ENCODE measurements around the gene ARHGAP1.

DNA sequence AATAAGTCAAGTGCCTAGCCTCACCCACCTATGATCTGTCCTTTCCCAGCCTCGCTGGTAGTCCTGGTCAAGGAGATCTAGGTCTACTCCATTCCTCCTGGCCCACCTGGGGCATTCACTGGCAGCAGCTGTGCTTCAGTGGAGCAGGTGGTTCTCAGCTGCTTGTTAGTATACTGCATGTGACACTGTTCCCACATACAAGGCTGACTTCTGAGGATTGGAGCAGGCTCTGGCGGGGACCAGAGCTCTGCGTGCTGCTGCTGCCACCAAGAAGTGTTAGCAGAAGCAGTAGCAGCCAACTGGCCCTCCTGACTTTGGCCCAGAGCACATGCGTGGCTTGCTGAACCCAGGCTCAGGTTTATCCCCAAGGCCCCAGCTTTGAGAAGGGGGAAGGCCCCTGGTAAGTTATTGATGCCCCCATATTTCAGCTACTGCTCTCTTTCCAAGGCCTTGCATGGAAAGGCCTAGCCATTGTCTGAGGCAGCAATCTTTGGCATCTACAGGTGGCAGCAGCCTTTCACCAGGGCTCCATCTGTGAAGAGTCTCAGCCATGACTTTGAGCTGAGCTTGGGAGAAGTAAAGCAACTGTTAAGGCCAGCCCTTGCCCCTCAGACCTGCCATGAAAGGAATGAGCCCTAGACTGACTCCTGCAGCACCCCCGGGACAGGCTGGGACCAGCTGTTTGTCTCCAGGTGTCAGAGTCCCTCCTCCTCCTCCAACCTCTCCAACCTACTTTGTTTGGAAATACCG, 26.5 kb downstream of the ARHGAP1 start:
- TF ChIP-seq, protein P1, sequence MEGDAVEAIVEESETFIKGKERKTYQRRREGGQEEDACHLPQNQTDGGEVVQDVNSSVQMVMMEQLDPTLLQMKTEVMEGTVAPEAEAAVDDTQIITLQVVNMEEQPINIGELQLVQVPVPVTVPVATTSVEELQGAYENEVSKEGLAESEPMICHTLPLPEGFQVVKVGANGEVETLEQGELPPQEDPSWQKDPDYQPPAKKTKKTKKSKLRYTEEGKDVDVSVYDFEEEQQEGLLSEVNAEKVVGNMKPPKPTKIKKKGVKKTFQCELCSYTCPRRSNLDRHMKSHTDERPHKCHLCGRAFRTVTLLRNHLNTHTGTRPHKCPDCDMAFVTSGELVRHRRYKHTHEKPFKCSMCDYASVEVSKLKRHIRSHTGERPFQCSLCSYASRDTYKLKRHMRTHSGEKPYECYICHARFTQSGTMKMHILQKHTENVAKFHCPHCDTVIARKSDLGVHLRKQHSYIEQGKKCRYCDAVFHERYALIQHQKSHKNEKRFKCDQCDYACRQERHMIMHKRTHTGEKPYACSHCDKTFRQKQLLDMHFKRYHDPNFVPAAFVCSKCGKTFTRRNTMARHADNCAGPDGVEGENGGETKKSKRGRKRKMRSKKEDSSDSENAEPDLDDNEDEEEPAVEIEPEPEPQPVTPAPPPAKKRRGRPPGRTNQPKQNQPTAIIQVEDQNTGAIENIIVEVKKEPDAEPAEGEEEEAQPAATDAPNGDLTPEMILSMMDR (IDR thresholded peaks at IDR 0.05; ENCODE audit: poor library complexity, severe bottlenecking): no peak
- no peak for TF ChIP-seq POLR2AphosphoS5 (IDR thresholded peaks at IDR 0.05)

All from neural cell (in vitro differentiated cells).